ENCODE data around the gene CDCA5. TPM values are rescaled to one million over a fixed set of nuclear protein-coding genes. Genes with fewer than 3 reads are reported as not detected.

The CDCA5 gene
- total RNA-seq, 2 donors from 2014 or later, result 2.3 TPM; not detected in 1

- Histone ChIP-seq H3K4me1 (peaks cover 34% of the 10 kb centered on the region), H3K27ac (peak within 1 kb of the TSS; percentile 84 to 99 (median 94)), H3K27me3 (no peaks in the 10 kb centered on the region), H3K9me3 (no peaks in the 10 kb centered on the region), H3K4me3 (peak within 1 kb of the TSS; percentile 83 to 84), H3K36me3 (replicated peaks in 1 of 2; ENCODE audit: insufficient read depth in 1 of 2, low read depth in 2 of 2) (no peaks in the 10 kb centered on the region)
- DNase-seq, result peak; percentile 88 to 95 (median 94)
- intact Hi-C loops (cut with DNase I), result no loop called here
- ATAC-seq, result peak; percentile 95
- WGBS, 2 donors, result 0 to 1% methylated on average over 8 to 40 of the region's 52 CpGs
- peak; percentile 68 to 86 (median 85) for TF ChIP-seq POLR2A (IDR thresholded peaks at IDR 0.05)
- peak in 3 of 7 experiments; percentile 17 to 39 (median 30) for TF ChIP-seq CTCF (IDR thresholded peaks at IDR 0.05)
These were observed 12.3 kb upstream of the CDCA5 start, which contains the start of gene VPS51 for GRCh38 chr11:65095974-65096806. Gene VPS51, plus strand, starts transcription at chr11:65096214. Its CDS starts 37 bp downstream, at chr11:65096251.

GRCh38 chr11:65095427-65095826 is 11.6 kb upstream of the CDCA5 start:
- H3K27ac ChIP-seq, result peak overlapping the region; percentile 84 to 99 (median 94)
- WGBS, 2 donors, result 55 to 65% methylated on average over 22 of the region's 22 CpGs
- H3K36me3 ChIP-seq (replicated peaks in 1 of 2; ENCODE audit: insufficient read depth in 1 of 2, low read depth in 2 of 2), result no peaks in the 10 kb centered on the region
- no peaks in the 10 kb centered on the region for H3K9me3 ChIP-seq
- TF ChIP-seq POLR2A (IDR thresholded peaks at IDR 0.05) (no peak), CTCF (IDR thresholded peaks at IDR 0.05) (no peak)
- H3K4me1 ChIP-seq, result peaks cover 27% of the 10 kb centered on the region
- DNase-seq (no peak), ATAC-seq (no peak)
- no peak overlapping the region for H3K4me3 ChIP-seq
- intact Hi-C loops (cut with DNase I), result no loop called here
- H3K27me3 ChIP-seq, result no peaks in the 10 kb centered on the region

- intact Hi-C loops (cut with DNase I), result no loop called here
- WGBS, 2 donors, result 96 to 100% methylated on average over 4 of the region's 4 CpGs
These were observed 6.8 kb upstream of the CDCA5 start for GRCh38 chr11:65090628-65091027.

GRCh38 chr11:65089621-65090020 is 5.8 kb upstream of the CDCA5 start:
- DNase-seq (no peak), ATAC-seq (no peak)
- H3K4me1 ChIP-seq, result peaks cover 10% of the 10 kb centered on the region
- intact Hi-C loops (cut with DNase I), result no loop called here
- no peak for TF ChIP-seq POLR2A (IDR thresholded peaks at IDR 0.05)
- no peak for TF ChIP-seq CTCF (IDR thresholded peaks at IDR 0.05)
- peaks cover 0 to 21% of the 10 kb centered on the region in 2 donors for H3K36me3 ChIP-seq (replicated peaks in 1 of 2; ENCODE audit: insufficient read depth in 1 of 2, low read depth in 2 of 2)
- H3K9me3 ChIP-seq, result no peaks in the 10 kb centered on the region
- H3K4me3 ChIP-seq, result no peak overlapping the region
- WGBS, 2 donors, result 77 to 91% methylated on average over 3 to 4 of the region's 4 CpGs
- no peak overlapping the region for H3K27ac ChIP-seq
- H3K27me3 ChIP-seq, result no peaks in the 10 kb centered on the region

More at GRCh38 chr11:65090628-65091027, 6.8 kb upstream of the CDCA5 start:
- no peak for TF ChIP-seq POLR2A (IDR thresholded peaks at IDR 0.05)
- TF ChIP-seq CTCF (IDR thresholded peaks at IDR 0.05), result no peak
- Histone ChIP-seq H3K36me3 (replicated peaks in 1 of 2; ENCODE audit: insufficient read depth in 1 of 2, low read depth in 2 of 2) (peaks cover 0 to 21% of the 10 kb centered on the region in 2 donors), H3K9me3 (no peaks in the 10 kb centered on the region), H3K27ac (no peak overlapping the region), H3K27me3 (no peaks in the 10 kb centered on the region), H3K4me1 (peaks cover 3% of the 10 kb centered on the region), H3K4me3 (no peak overlapping the region)
- ATAC-seq (no peak), DNase-seq (no peak)
